H1 (cell line): Measurements from ENCODE around the gene GNAT1. TPM values are rescaled to one million over a fixed set of nuclear protein-coding genes. Genes with fewer than 3 reads are reported as not detected.

Experiments
- CTCF ChIA-PET: fragments of 300-600 bp; sonication (Branson Sonifier 250); formaldehyde crosslinking; loops from one replicate; lab custom pipeline; 2021; ENCODE audit not compliant: partially characterized antibody; lab: Charles Lee
- POLR2A ChIA-PET: fragments of 300-600 bp; sonication (Branson Sonifier 250); formaldehyde crosslinking; loops from one replicate; lab custom pipeline; 2021; ENCODE audit warnings: inconsistent platforms; ENCODE audit not compliant: partially characterized antibody; lab: Charles Lee
- DNase-seq, 2 experiments: peaks; one replicate each; pipeline versions ENCODE4 v3.0.0 to v3.0.0-alpha.2; 2010 to 2022; ENCODE audit warnings: low spot score in 2 of 2, low read depth in 1 of 2, mixed read lengths in 1 of 2
- FAIRE-seq: peaks from 2 replicates; lab custom pipeline; 2011; peaks lifted over from hg19 to GRCh38; lab: Jason Lieb, UNC
- H2AFZ ChIP-seq: 2 replicates; pipeline ENCODE4 v1.8.1; 2012; ENCODE audit warnings: low read length, inconsistent platforms
- H2AK5ac ChIP-seq: 2 replicates; pipeline ENCODE4 v1.6.1; 2013; ENCODE audit warnings: low read depth, low read length
- H2BK120ac ChIP-seq: replicated peaks from 2 replicates; pipeline ENCODE3; 2013; ENCODE audit warnings: low read depth, low read length, inconsistent platforms
- H2BK12ac ChIP-seq: 2 replicates; pipeline ENCODE4 v1.6.1; 2013; ENCODE audit warnings: low read depth, low read length
- H2BK15ac ChIP-seq: 2 replicates; pipeline ENCODE4 v1.6.1; 2013; ENCODE audit warnings: low read length
- H2BK20ac ChIP-seq: 2 replicates; pipeline ENCODE4 v1.6.1; 2013; ENCODE audit warnings: low read length
- H2BK5ac ChIP-seq: 2 replicates; pipeline ENCODE4 v1.6.1; 2013; ENCODE audit warnings: low read depth, low read length
- H3K14ac ChIP-seq: 2 replicates; pipeline ENCODE4 v1.6.1; 2013; ENCODE audit warnings: inconsistent platforms; ENCODE audit not compliant: insufficient read length
- H3K18ac ChIP-seq: 2 replicates; pipeline ENCODE4 v1.6.1; 2013; ENCODE audit warnings: low read length; ENCODE audit errors: extremely low read depth
- H3K23ac ChIP-seq: 2 replicates; pipeline ENCODE4 v1.6.1; 2013; ENCODE audit warnings: inconsistent platforms; ENCODE audit not compliant: insufficient read length
- H3K23me2 ChIP-seq: 2 replicates; pipeline ENCODE4 v1.6.1; 2013; ENCODE audit warnings: low read depth, low read length
- H3K27ac ChIP-seq: 2 replicates; pipeline ENCODE4 v1.6.1; 2011; ENCODE audit warnings: low read depth, low read length, inconsistent platforms
- H3K27me3 ChIP-seq, 4 experiments: replicated peaks in 1 of 4; 1 replicate in 1 of 4; 2 replicates in 3 of 4; pipeline versions ENCODE4 v1.6.1 to v1.8.1; 2011 to 2013; ENCODE audit warnings: low read length in 3 of 4, mild to moderate bottlenecking in 3 of 4, inconsistent platforms in 2 of 4, mixed read lengths in 2 of 4, moderate library complexity in 1 of 4; ENCODE audit not compliant: control insufficient read depth in 3 of 4, insufficient read depth in 3 of 4; ENCODE audit errors: extremely low read depth in 1 of 4
- H3K36me3 ChIP-seq, 4 experiments: 2 replicates each; pipeline versions ENCODE4 v1.6.1 to v1.8.1; 2011 to 2013; ENCODE audit warnings: mild to moderate bottlenecking in 4 of 4, low read length in 3 of 4, moderate library complexity in 2 of 4, control low read depth in 1 of 4, inconsistent platforms in 1 of 4; ENCODE audit not compliant: insufficient read depth in 4 of 4, control insufficient read depth in 2 of 4
- H3K4ac ChIP-seq: replicated peaks from 2 replicates; pipeline ENCODE3; 2013; ENCODE audit warnings: low read length, low read depth, mixed read lengths, inconsistent platforms; ENCODE audit not compliant: insufficient read length
- H3K4me1 ChIP-seq, 4 experiments: replicated peaks in 1 of 4; 1 replicate in 1 of 4; 2 replicates in 3 of 4; pipeline versions ENCODE4 v1.6.1 to v1.8.1; 2011 to 2013; ENCODE audit warnings: low read length in 3 of 4, inconsistent platforms in 2 of 4, mixed read lengths in 1 of 4; ENCODE audit not compliant: insufficient read depth in 4 of 4, control insufficient read depth in 3 of 4
- H3K4me2 ChIP-seq, 2 experiments: 2 replicates each; pipeline versions ENCODE4 v1.6.1 to v1.8.1; 2011 to 2013; ENCODE audit warnings: low read depth in 2 of 2, low read length in 2 of 2, control low read depth in 1 of 2, inconsistent platforms in 1 of 2, mild to moderate bottlenecking in 1 of 2; ENCODE audit not compliant: insufficient read depth in 1 of 2
- H3K4me3 ChIP-seq, 4 experiments: fragments of 200-600, 300-600 bp in 1 of 4; sonication (generic), shearing (Covaris generic), sonication (Bioruptor Twin) in 1 of 4; 2 replicates each; pipeline versions ENCODE4 v1.5.1 to v1.8.1; 2011 to 2016; ENCODE audit warnings: low read length in 4 of 4, low read depth in 3 of 4, control low read depth in 2 of 4, inconsistent platforms in 2 of 4, mild to moderate bottlenecking in 2 of 4, mixed read lengths in 1 of 4, moderate library complexity in 1 of 4; ENCODE audit not compliant: insufficient read depth in 2 of 4; ENCODE audit errors: extremely low read depth in 1 of 4
- H3K56ac ChIP-seq: replicated peaks from 2 replicates; pipeline ENCODE3; 2013; ENCODE audit warnings: low read depth, mild to moderate bottlenecking, mixed read lengths, low read length, inconsistent platforms; ENCODE audit not compliant: insufficient read length
- H3K79me1 ChIP-seq: 2 replicates; pipeline ENCODE4 v1.6.1; 2013; ENCODE audit warnings: low read depth, low read length, control low read depth
- H3K79me2 ChIP-seq, 2 experiments: 2 replicates each; pipeline versions ENCODE4 v1.6.1 to v1.8.1; 2012 to 2013; ENCODE audit warnings: low read length in 2 of 2, mild to moderate bottlenecking in 2 of 2, inconsistent platforms in 1 of 2; ENCODE audit not compliant: insufficient read depth in 2 of 2, control insufficient read depth in 1 of 2
- H3K9ac ChIP-seq, 4 experiments: replicated peaks in 1 of 4; 1 replicate in 1 of 4; 2 replicates in 3 of 4; pipeline versions ENCODE4 v1.6.1 to v1.8.1; 2011 to 2013; ENCODE audit warnings: low read depth in 3 of 4, low read length in 3 of 4, control low read depth in 2 of 4, mild to moderate bottlenecking in 2 of 4, moderate library complexity in 2 of 4, inconsistent platforms in 1 of 4; ENCODE audit errors: extremely low read depth in 1 of 4
- H3K9me3 ChIP-seq, 2 experiments: 2 replicates each; pipeline versions ENCODE4 v1.6.1 to v1.8.1; 2012 to 2013; ENCODE audit warnings: mild to moderate bottlenecking in 2 of 2, moderate library complexity in 2 of 2, control low read depth in 1 of 2, inconsistent platforms in 1 of 2, low read depth in 1 of 2, low read length in 1 of 2, mixed read lengths in 1 of 2; ENCODE audit not compliant: insufficient read depth in 2 of 2
- H4K20me1 ChIP-seq, 2 experiments: replicated peaks in 1 of 2; 2 replicates each; pipeline versions ENCODE3 to v1.8.1; 2011 to 2013; ENCODE audit warnings: inconsistent platforms in 2 of 2, low read length in 2 of 2, mild to moderate bottlenecking in 1 of 2; ENCODE audit not compliant: insufficient read depth in 2 of 2, control insufficient read depth in 1 of 2
- H4K5ac ChIP-seq: 2 replicates; pipeline ENCODE4 v1.6.1; 2013; ENCODE audit warnings: low read length, low read depth, mixed read lengths, inconsistent platforms; ENCODE audit not compliant: insufficient read length
- H4K8ac ChIP-seq: 2 replicates; pipeline ENCODE4 v1.8.0; 2013; ENCODE audit warnings: mild to moderate bottlenecking, moderate library complexity, low read length, inconsistent platforms; ENCODE audit not compliant: insufficient read depth; ENCODE audit errors: extremely low read depth
- H4K91ac ChIP-seq: replicated peaks from 2 replicates; pipeline ENCODE3; 2013; ENCODE audit warnings: low read length, mixed read lengths, inconsistent platforms; ENCODE audit not compliant: insufficient read length
- SRF ChIP-seq: IDR thresholded peaks from 2 replicates; pipeline ENCODE4 v1.6.1; 2011; ENCODE audit warnings: mild to moderate bottlenecking, low read depth, low read length, moderate library complexity
- TBP ChIP-seq: IDR thresholded peaks from 2 replicates; pipeline ENCODE4 v1.6.1; 2011; ENCODE audit warnings: low read depth, low read length, improper control_type of control experiment
- TCF12 ChIP-seq: IDR thresholded peaks from 2 replicates; pipeline ENCODE4 v1.6.1; 2011; ENCODE audit warnings: low read depth, mild to moderate bottlenecking, low read length
- WGBS, 2 experiments: shearing (Covaris generic) in 1 of 2; methylation state at CpG; one replicate each; pipeline versions ENCODE4 v1.1.6 to v1.1.7; 2013 to 2015; ENCODE audit warnings: low lambda C conversion rate in 2 of 2, mixed read lengths in 2 of 2, inconsistent platforms in 1 of 2, low coverage in 1 of 2, missing lambda C conversion rate in 1 of 2; ENCODE audit not compliant: insufficient replicate concordance in 2 of 2, insufficient coverage in 1 of 2, insufficient read length in 1 of 2; ENCODE audit errors: extremely low coverage in 1 of 2, missing lambda C conversion rate in 1 of 2; 5-methylcytosine and 5-hydroxymethylcytosine counted together
- polyA plus RNA-seq, 7 experiments: library from polyadenylated mRNA; depleted of rRNA in 3 of 7; stranded (reverse) in 5 of 7; unstranded in 2 of 7; fragments of >200 nt in 5 of 7; fragments of 200-250 nt in 2 of 7; gene quantifications; 1 replicate in 5 of 7; 2 replicates in 1 of 7; 4 replicates in 1 of 7; pipeline versions ENCODE4 v1.2.1 to v1.2.3, GENCODE V29; 2011 to 2013; ENCODE audit warnings: missing spikeins in 2 of 7, mixed read lengths in 2 of 7
- total RNA-seq: library from RNA; stranded (reverse); fragmentation: NEBNext Ultra II Directional; extraction: Animal tissue kit (Norgen Biotek cat#: 25700); gene quantifications from 2 replicates; pipeline ENCODE4 v1.2.1, GENCODE V29; 2021

Gene GNAT1
- total and polyA plus RNA-seq, 2 of the 8 experiments (the other 6 are each of a cell fraction or from before 2014, with no cell fraction given) = 0.08 TPM; not detected in 1

GRCh38 chr3:50147861-50148260 lies 43.5 kb upstream of the GNAT1 start:
- Histone ChIP-seq H3K27me3 (peaks cover 0 to under 1% (median 0%) of the 10 kb centered on the region in 4 experiments; a peak in 3 of 7 replicates), H3K36me3 (no peaks in the 10 kb centered on the region), H3K56ac (no peak overlapping the region), H2BK120ac (no peak overlapping the region), H3K4me1 (peaks cover 5 to 25% (median 16%) of the 10 kb centered on the region in 4 experiments), H3K4me3 (no peak overlapping the region), H3K4ac (no peak overlapping the region), H3K14ac (no peak overlapping the region), H2BK20ac (no peak overlapping the region), H4K5ac (no peak overlapping the region), H3K18ac (no peak overlapping the region), H3K4me2 (no peak overlapping the region), H2AK5ac (no peak overlapping the region), H3K9me3 (no peaks in the 10 kb centered on the region), H3K23me2 (no peaks in the 10 kb centered on the region), H4K91ac (no peak overlapping the region), H2BK15ac (no peak overlapping the region), H3K27ac (no peak overlapping the region), H2AFZ (no peak overlapping the region), H3K23ac (no peak overlapping the region), H4K8ac (no peak overlapping the region), H4K20me1 (no peaks in the 10 kb centered on the region), H3K79me1 (no peaks in the 10 kb centered on the region), H2BK12ac (no peak overlapping the region; the same call in 1 of the 2 replicates), H3K9ac (no peak overlapping the region), H3K79me2 (no peaks in the 10 kb centered on the region), H2BK5ac (no peak overlapping the region)
- CTCF ChIA-PET = interaction anchor here (0.6 to 1.5 kb wide), 7 partner anchors 22 to 99 kb away, joined by 3 to 6 read pairs (median 4); no protein-coding TSS in a partner anchor
- POLR2A ChIA-PET = interaction anchor here (0.5 to 1.4 kb wide), 6 partner anchors 9 to 25 kb away, joined by 3 to 5 read pairs (median 4); no protein-coding TSS in a partner anchor
- DNase-seq (no peak), FAIRE-seq (no peak)
- TF ChIP-seq TBP (no peak), TCF12 (no peak), SRF (no peak)
- WGBS, 2 experiments = 71% methylated on average over 4 of the region's 6 CpGs; no CpG with 5 or more reads in 1 of the 2 experiments
